Measurements from ENCODE around the gene RLN2.

The RLN2 gene

GRCh38 chr9:5265939-5266338, 38.6 kb downstream of the RLN2 start:
- DNase-seq (ENCODE audit: low spot score): no peak

GRCh38 chr9:5264219-5264595, 40.3 kb downstream of the RLN2 start:
- DNase-seq (ENCODE audit: low spot score): no peak

GRCh38 chr9:5263351-5264218, 40.9 kb downstream of the RLN2 start:
- no peak for DNase-seq (ENCODE audit: low spot score)

All from Ammon's horn (tissue), 1 donor.